ENCODE data around the gene C4A.
"Not testable (repeated sequence)": the region's sequence is repeated elsewhere in the genome, so short reads cannot be mapped to it uniquely, and the experiment has no call there.

Gene C4A

GRCh38 chr6:31977816-31978431 lies 3.9 kb upstream of the C4A start:
- TF ChIP-seq CTCF (IDR thresholded peaks at IDR 0.05; ENCODE audit: low read depth, low read length) = no peak

GRCh38 chr6:31978831-31979230 lies 3.0 kb upstream of the C4A start:
- no peak for DNase-seq (ENCODE audit: extremely low read depth, low read depth)
- no peak for TF ChIP-seq CTCF (IDR thresholded peaks at IDR 0.05; ENCODE audit: low read depth, low read length)

More at GRCh38 chr6:31977816-31978431, 3.9 kb upstream of the C4A start:
- no peak for DNase-seq (ENCODE audit: extremely low read depth, low read depth)

- no peak for DNase-seq (ENCODE audit: extremely low read depth, low read depth)
- TF ChIP-seq CTCF (IDR thresholded peaks at IDR 0.05; ENCODE audit: low read depth, low read length) = no peak
These were observed 2.5 kb upstream of the C4A start for GRCh38 chr6:31979238-31979898.

- DNase-seq (ENCODE audit: extremely low read depth, low read depth) = not testable (repeated sequence)
These were observed 1.5 kb upstream of the C4A start for GRCh38 chr6:31980195-31980876.

- DNase-seq (ENCODE audit: extremely low read depth, low read depth) = not testable (repeated sequence)
These were observed 859 bp upstream of the C4A start for GRCh38 chr6:31980998-31981397.

- DNase-seq (ENCODE audit: extremely low read depth, low read depth) = not testable (repeated sequence)
These were observed 7.5 kb downstream of the C4A start for GRCh38 chr6:31989363-31989762.

GRCh38 chr6:31994421-31994820 lies 12.6 kb downstream of the C4A start:
- DNase-seq (ENCODE audit: extremely low read depth, low read depth) = not testable (repeated sequence)

- not testable (repeated sequence) for DNase-seq (ENCODE audit: extremely low read depth, low read depth)
These were observed 14.5 kb downstream of the C4A start for GRCh38 chr6:31996385-31996784.

- DNase-seq (ENCODE audit: extremely low read depth, low read depth) = not testable (repeated sequence)
These were observed 20.9 kb downstream of the C4A start for GRCh38 chr6:32002546-32003268.

- DNase-seq (ENCODE audit: extremely low read depth, low read depth) = not testable (repeated sequence)
These were observed 21.4 kb downstream of the C4A start for GRCh38 chr6:32003301-32003700.

GRCh38 chr6:32004393-32004792 lies 22.5 kb downstream of the C4A start:
- not testable (repeated sequence) for DNase-seq (ENCODE audit: extremely low read depth, low read depth)

GRCh38 chr6:32004864-32005537 lies 23.1 kb downstream of the C4A start:
- DNase-seq (ENCODE audit: extremely low read depth, low read depth) = not testable (repeated sequence)

- not testable (repeated sequence) for DNase-seq (ENCODE audit: extremely low read depth, low read depth)
These were observed 23.7 kb downstream of the C4A start for GRCh38 chr6:32005538-32005880.

GRCh38 chr6:32005991-32006529 lies 24.2 kb downstream of the C4A start:
- not testable (repeated sequence) for DNase-seq (ENCODE audit: extremely low read depth, low read depth)

GRCh38 chr6:32007086-32007485 lies 25.2 kb downstream of the C4A start:
- DNase-seq (ENCODE audit: extremely low read depth, low read depth) = not testable (repeated sequence)

GRCh38 chr6:32008037-32008436 lies 26.2 kb downstream of the C4A start:
- not testable (repeated sequence) for DNase-seq (ENCODE audit: extremely low read depth, low read depth)

Measured in AG09319 (cell line).